Measurements from ENCODE around the gene ESRP2.
A peak's percentile ranks its signal among the peaks of the same experiment; 100 is the strongest.

The ESRP2 gene

GRCh38 chr16:68244481-68244902 lies 8.6 kb upstream of the ESRP2 start:
- no peaks in the 10 kb centered on the region for H3K27me3 ChIP-seq (ENCODE audit: control insufficient read depth, low read length)
- peaks cover 22% of the 10 kb centered on the region for H3K4me1 ChIP-seq (ENCODE audit: control insufficient read depth, low read length)
- H3K79me2 ChIP-seq (ENCODE audit: control insufficient read depth, low read length): peaks cover 3% of the 10 kb centered on the region; the same call in 1 of the 2 replicates
- no peak for TF ChIP-seq EZH2phosphoT487 (IDR thresholded peaks at IDR 0.05; ENCODE audit: borderline replicate concordance, low read length)
- TF ChIP-seq CTCF (IDR thresholded peaks at IDR 0.05; ENCODE audit: low read depth, low read length, poor library complexity, severe bottlenecking): no peak
- H3F3A ChIP-seq (ENCODE audit: control insufficient read depth, insufficient read depth): no peaks in the 10 kb centered on the region
- H3K4me2 ChIP-seq (ENCODE audit: low read length): peak overlapping the region; percentile 95
- H4K20me1 ChIP-seq (ENCODE audit: control insufficient read depth, insufficient read depth, low read depth, low read length): no peaks in the 10 kb centered on the region
- no peaks in the 10 kb centered on the region for H3K9me2 ChIP-seq (replicated peaks; ENCODE audit: control insufficient read depth, low read length)
- no peak overlapping the region for H3K27ac ChIP-seq (ENCODE audit: low read depth, low read length)
- no peaks in the 10 kb centered on the region for H3K9me3 ChIP-seq (ENCODE audit: control insufficient read depth, insufficient read depth, low read length)
- peak overlapping the region; percentile 80 for H3K4me3 ChIP-seq (ENCODE audit: low read length)
- H3K36me3 ChIP-seq (ENCODE audit: control insufficient read depth, low read length): no peaks in the 10 kb centered on the region

- no peak overlapping the region for H3K4me3 ChIP-seq (ENCODE audit: low read length)
- H3K79me2 ChIP-seq (ENCODE audit: control insufficient read depth, low read length): peaks cover 3% of the 10 kb centered on the region; the same call in 1 of the 2 replicates
- no peak overlapping the region for H3K27ac ChIP-seq (ENCODE audit: low read depth, low read length)
- no peaks in the 10 kb centered on the region; the same call in 1 of the 2 replicates for H3F3A ChIP-seq (ENCODE audit: control insufficient read depth, insufficient read depth)
- peaks cover 28% of the 10 kb centered on the region for H3K4me1 ChIP-seq (ENCODE audit: control insufficient read depth, low read length)
- H3K4me2 ChIP-seq (ENCODE audit: low read length): no peak overlapping the region
- H3K27me3 ChIP-seq (ENCODE audit: control insufficient read depth, low read length): no peaks in the 10 kb centered on the region
- H3K9me3 ChIP-seq (ENCODE audit: control insufficient read depth, insufficient read depth, low read length): no peaks in the 10 kb centered on the region
- H3K36me3 ChIP-seq (ENCODE audit: control insufficient read depth, low read length): no peaks in the 10 kb centered on the region
- H3K9me2 ChIP-seq (replicated peaks; ENCODE audit: control insufficient read depth, low read length): no peaks in the 10 kb centered on the region
- no peak for TF ChIP-seq EZH2phosphoT487 (IDR thresholded peaks at IDR 0.05; ENCODE audit: borderline replicate concordance, low read length)
- TF ChIP-seq CTCF (IDR thresholded peaks at IDR 0.05; ENCODE audit: low read depth, low read length, poor library complexity, severe bottlenecking): no peak
- H4K20me1 ChIP-seq (ENCODE audit: control insufficient read depth, insufficient read depth, low read depth, low read length): no peaks in the 10 kb centered on the region
These were observed 7.3 kb upstream of the ESRP2 start for GRCh38 chr16:68242926-68243858.

DNA sequence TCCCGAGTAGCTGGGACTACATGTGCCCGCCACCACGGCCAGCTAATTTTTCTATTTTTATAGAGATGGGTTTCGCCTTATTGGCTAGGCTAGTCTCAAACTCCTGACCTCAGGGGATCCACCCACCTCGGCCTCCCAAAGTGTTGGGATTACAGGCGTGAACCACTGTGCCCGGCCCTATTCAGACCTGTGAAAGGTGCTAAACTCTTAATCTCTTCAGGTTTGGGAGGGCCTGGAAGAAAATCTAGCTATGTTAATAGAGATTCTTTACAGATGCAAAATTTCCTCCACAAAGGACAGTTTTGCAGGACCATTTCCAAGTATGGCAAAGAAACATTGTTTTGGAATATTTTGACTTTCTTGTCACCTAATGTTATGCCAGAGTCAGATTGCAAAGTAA lies 6.2 kb upstream of the ESRP2 start:
- Histone ChIP-seq H3F3A (ENCODE audit: control insufficient read depth, insufficient read depth) (no peaks in the 10 kb centered on the region; the same call in 1 of the 2 replicates), H3K27ac (ENCODE audit: low read depth, low read length) (no peak overlapping the region), H3K36me3 (ENCODE audit: control insufficient read depth, low read length) (no peaks in the 10 kb centered on the region), H3K4me1 (ENCODE audit: control insufficient read depth, low read length) (peaks cover 34% of the 10 kb centered on the region), H3K9me3 (ENCODE audit: control insufficient read depth, insufficient read depth, low read length) (no peaks in the 10 kb centered on the region), H3K4me2 (ENCODE audit: low read length) (no peak overlapping the region), H3K9me2 (replicated peaks; ENCODE audit: control insufficient read depth, low read length) (no peaks in the 10 kb centered on the region), H3K4me3 (ENCODE audit: low read length) (no peak overlapping the region), H4K20me1 (ENCODE audit: control insufficient read depth, insufficient read depth, low read depth, low read length) (no peaks in the 10 kb centered on the region), H3K79me2 (ENCODE audit: control insufficient read depth, low read length) (peaks cover 3% of the 10 kb centered on the region; the same call in 1 of the 2 replicates), H3K27me3 (ENCODE audit: control insufficient read depth, low read length) (no peaks in the 10 kb centered on the region)
- no peak for TF ChIP-seq EZH2phosphoT487 (IDR thresholded peaks at IDR 0.05; ENCODE audit: borderline replicate concordance, low read length)
- TF ChIP-seq CTCF (IDR thresholded peaks at IDR 0.05; ENCODE audit: low read depth, low read length, poor library complexity, severe bottlenecking): no peak
